Fibroblast of upper back skin (primary cell): ENCODE measurements around the gene ARFIP2.

ENCODE experiments used
- DNase-seq: peaks from one replicate; pipeline ENCODE4 v3.0.0-alpha.2; 2013

The ARFIP2 gene

DNA sequence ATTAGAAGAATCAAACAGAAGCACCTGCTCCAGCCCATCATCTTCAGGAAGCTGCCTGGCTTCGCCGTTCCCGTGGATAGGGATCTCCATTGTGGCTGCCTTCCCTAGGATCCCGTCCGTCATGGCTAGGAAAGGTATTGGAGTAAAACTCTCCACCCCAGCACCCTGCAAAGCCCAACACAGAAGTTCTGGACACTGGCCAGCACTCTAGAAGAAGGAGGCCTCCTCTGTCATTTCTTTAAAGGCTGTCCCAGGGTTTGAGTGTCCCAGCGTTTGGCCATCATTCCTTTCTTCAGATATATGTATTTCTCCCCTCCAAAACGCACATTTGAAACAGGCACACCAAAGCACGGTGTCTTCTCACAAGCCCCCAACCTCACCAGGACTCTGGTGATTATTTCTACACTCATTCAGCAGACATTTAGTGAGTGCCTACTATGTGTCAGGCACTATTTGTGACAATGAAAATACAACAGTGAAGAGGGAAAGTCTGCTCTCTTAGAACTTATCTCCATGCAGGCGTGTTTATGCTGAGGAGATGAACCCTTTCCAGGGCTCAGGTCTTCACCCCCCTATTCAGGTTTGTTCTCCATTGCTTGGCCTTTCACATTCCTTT lies 724 bp downstream of the ARFIP2 start:
- DNase-seq: peak; percentile 14

DNA sequence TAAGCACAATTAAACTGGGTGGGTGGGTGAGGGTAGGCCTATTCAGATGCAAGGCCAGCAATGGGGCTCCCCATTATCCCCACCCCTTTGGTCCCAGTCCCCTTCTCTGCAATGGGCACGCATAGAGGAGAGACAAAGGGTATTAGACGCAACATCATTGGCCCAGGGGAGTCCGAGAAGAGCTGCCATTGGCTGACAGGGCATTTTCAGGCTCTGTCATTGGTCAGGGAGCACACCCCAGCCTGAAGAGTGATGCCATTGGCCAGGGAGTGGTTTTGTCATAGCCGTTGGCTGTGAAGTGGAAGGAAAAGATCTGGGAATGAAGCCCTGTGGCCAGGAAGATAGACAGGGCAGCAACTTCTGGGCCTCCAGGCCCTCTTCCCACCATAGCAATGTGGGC lies 4.6 kb downstream of the ARFIP2 start:
- no peak for DNase-seq

- no peak for DNase-seq
Measured at GRCh38 chr11:6475936-6476335, 5.2 kb downstream of the ARFIP2 start.

- DNase-seq: no peak
Measured at GRCh38 chr11:6474806-6475500, 6.2 kb downstream of the ARFIP2 start.

DNA sequence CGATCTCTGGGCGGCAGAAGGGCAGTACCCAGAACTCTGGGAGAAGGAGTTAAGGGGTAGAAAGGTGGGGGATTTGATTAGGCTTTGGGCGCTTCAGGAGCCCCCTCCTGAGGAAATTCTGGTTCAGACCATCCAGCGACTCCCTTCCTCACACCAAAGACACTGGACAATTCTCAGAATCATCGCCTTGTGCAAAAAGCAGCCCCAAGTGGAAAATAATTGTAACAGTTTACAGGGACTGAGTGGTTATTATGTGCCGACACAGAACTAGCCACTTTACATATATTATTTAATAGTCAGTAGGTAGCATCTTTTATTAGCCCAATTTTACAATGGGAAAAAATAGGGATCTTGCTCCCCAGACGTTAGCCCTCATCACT lies 6.7 kb downstream of the ARFIP2 start:
- DNase-seq: no peak

DNA sequence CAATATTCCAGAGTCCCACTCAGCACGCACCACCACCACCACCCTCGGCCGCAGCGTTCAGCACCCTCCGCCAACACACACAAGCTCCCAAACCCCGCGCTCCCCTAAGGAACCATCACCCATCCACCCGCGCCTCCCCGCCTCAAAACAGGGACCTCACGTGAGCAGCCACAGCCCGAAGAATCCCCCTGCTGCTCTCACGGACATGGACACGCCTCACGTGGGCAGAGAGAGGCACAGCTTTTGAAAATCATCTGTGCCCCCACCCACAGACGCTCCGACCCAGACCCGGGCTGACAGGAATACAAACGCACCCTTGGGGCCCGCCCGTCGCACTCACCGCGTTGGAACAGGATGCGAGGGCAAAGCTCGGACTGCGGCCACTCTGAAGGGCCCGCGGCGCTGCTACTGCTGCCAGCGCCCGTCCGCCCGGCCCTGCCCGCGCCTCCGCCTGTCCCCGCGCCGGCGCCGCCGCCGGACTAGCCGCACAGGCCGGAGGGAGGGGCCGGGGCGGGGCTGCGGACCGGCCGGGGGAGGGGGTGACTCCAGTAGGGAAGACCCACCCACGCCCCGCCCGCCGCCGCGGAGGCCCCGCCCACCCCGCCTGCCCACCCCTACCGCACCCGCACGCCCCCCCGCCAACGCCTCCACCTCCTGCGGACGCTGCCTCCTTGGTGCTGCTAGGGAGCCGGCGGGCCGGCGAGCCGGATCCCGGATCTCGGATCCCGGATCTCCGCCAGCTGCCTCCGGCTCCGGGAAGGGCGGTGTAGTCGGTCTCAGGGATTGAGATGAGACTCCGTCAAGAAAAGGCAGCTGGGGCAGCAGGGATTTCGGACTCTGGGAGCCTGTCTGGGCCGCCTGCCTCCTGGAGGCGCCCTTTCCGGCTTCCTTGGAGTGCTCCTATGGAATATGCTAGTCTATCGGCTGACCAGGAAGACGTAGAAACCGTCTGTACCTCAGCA lies 7.4 kb downstream of the ARFIP2 start, which contains the start of gene TRIM3:
TRIM3 (minus strand) TSS at position 491 of the 962 bp plus-strand sequence. CDS start 8,246 bp downstream, outside the sequence.
- DNase-seq: peak; percentile 88

DNA sequence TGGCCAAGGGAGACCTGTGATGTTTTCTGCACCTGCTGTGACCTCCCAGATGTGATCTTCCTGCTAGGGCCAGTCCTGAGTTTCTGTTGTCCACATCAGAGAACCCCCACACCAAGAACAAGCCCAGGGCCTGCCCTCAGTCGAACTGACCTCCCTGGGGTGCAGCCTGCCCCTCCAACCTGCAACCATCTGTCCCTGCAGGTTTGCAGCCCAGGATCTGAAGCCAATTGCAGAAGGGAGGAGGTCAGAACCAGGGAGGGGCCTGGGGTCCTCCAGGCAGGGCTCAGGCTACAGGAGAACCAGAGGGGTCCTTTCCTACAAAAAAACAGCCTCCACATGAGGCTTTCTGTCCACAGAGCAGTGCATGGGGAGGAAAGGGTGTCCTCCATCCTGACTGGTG lies 8.2 kb downstream of the ARFIP2 start:
- no peak for DNase-seq

DNA sequence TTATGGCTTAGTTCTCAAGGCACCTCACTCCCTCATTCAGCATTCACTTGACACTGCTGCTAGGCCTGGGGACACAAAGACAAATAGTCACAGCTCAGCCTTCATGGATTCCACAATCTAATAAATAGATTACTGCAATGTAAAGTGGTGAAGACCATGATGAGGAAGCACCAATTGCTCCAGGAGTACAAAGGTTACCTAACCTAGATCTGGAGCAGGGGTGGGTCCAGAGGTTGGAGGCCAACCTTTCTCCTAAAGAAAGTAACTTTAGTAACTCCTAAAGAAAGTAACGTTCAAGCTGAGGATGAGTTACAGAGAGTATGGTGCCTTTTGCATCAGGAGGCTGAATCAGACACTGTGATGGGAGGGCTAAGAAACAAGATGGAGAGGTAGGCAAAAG lies 11.5 kb downstream of the ARFIP2 start:
- DNase-seq: no peak

GRCh38 chr11:6468712-6469495 lies 12.2 kb downstream of the ARFIP2 start:
- peak; percentile 82 for DNase-seq

GRCh38 chr11:6459099-6459450 lies 22.1 kb downstream of the ARFIP2 start:
- DNase-seq: no peak

DNA sequence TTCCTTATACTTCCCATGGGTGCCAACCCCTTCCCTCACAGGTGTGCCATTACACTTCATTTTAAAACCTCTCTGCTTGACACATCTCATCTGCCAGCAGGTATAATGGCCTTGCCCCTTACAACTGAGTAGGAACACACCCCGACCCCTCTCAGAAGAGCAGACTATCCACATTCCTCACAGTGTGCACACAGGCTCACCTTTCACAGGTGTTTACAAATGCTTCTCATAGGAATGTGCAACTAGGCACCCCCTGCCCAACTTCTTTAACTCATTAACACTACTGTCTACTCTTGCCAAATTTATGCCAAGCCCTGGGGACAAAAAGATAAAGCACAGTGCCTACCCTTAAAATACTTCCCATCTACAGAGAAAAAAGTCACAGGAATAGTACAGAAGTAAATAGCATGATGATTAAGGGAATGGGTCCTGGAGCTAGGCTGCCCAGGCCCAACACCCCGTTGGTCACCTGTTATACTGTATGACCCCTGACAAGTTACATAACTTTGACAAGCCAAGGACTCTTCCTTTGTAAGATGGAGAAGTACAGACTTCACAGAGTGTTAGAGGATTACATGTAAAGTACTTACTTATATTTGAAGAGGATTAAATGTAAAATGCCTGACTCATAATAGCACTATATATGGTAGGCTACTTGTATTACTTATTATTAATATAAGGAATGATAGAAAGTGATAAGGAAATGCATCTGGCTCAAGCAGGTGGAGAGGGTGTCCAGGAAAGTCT lies 22.6 kb downstream of the ARFIP2 start:
- no peak for DNase-seq

DNA sequence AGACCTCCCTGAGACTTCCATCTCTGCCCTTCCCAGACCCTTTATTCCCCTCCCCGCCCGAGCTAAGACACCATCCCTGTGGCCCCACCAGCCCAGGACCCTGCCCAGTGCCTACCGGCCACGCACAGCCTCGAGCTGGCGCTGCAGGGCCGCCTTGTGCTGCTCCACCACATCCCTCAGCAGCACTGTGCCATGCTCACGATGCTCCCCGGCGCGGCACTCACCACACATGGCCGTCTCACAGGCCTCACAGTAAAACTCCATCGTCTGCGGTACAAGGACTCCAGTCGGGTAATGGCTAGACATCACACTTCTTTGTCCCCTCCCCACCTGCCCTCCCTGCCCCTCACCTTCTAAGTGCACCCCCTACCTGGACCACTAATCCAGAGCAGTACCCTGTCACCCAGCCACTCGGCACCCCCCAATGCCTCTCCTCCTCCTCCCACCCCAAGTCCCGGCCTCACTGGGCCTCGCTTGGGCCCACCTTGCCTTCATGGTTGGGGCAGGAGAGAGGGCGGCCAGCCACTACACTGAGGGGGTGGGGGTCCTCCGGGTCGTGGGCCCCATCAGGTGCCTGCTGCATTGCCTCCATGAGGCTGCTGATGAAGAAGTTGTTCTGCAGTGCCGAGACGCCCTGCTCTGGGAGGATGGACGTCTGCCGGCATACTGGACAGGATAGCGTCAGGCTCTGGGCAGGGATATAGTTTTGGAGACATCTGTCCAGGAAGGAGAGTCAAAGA lies 23.4 kb downstream of the ARFIP2 start:
- DNase-seq: no peak

GRCh38 chr11:6456361-6457073 lies 24.6 kb downstream of the ARFIP2 start:
- no peak for DNase-seq

DNA sequence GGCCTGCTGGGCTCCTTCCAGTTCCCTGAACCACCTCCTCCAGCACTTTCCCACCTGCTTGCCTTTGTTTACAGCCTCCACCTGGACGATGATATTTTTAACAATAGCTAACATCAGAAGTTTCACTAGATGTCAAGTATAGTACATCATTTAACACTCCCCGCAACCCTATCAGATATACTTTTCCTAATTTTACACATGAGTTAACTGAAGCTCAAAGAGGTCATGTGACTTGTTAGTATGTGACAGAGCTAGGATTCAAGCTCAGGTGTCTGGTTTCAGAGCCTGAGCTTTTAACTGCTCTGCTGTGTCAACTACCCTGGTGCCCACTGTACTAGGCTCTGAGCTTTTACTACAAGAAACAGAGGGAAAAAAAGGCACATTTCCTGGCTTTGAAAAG lies 26.1 kb downstream of the ARFIP2 start:
- DNase-seq: no peak

GRCh38 chr11:6453152-6453551 lies 28.0 kb downstream of the ARFIP2 start:
- DNase-seq: no peak

- peak; percentile 39 for DNase-seq
Measured at GRCh38 chr11:6452219-6452618, 28.9 kb downstream of the ARFIP2 start.

DNA sequence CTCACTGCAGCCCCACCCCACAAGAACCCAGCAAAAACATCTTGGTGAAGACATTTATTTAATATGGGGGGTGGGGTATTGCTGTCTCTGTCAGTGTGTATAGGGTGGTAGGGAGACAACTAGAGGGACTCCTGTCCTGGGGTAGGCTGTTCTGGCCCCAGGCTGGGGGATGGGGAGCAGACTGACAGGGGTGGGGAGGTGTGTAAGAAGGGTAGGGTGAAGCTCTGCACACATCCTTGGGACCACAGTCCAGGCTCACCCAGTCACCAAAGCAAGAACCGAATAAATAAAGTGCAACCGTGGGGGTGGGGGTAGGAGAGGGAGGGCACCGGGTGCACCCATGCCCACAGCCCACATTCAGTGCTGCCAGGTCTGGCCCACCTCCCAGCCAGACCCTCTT lies 32.6 kb downstream of the ARFIP2 start:
- DNase-seq: no peak

DNA sequence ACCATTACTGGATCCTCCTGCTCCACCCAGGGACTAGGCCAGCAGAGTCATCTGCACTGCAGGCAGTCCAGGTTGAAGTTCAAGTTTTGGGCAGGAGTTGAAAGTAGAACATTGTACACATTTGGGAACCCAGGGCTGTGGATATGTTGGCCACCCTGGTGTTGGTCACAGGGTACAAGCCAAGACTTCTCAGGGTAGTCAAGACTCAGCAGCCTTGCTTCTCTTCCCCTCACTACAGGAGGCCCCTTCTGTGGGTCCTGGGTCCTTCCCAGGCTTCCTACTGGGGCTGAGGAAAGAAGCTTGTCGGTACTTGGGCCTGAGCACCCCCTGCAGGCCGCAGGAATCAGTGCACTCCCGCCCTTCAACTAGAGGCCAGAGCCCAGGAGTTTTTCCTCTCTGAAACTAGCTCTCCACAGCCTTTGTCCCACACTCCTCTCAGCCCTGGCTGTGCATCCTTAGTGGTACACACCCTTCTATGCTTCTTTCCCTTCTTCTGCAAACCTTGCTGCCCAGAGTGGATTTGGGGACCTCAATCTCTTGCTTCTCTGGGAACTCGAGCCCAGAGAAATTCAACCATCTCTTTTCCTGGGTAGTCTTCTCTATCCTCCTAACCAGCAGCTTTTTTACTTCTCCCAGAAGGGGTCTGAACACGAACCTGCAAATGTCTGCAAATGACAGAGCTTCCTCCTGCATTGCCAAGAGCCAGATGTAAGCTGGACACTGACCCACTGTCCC lies 37.7 kb downstream of the ARFIP2 start:
- DNase-seq: peak; percentile 46

DNA sequence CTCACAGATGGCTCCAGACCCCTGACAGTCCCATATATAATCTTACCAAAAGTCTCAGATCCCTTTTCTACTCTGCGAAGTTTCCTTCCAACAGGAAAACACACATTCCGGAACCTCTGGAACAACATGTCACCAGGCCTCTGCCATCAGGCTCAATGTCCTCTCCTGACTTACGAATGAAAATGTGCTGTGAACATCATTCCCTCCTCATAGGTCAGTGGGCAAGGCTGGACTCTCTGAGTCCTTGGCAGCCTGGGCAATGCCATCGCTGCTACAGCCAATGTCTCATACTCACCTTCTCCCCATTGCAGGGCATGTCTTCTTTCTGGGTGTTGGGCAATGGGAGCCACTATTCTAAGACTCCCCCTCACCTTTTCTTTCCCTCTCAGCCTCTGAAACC lies 38.7 kb downstream of the ARFIP2 start:
- no peak for DNase-seq

GRCh38 chr11:6440906-6441358 lies 40.2 kb downstream of the ARFIP2 start, which contains the start of gene HPX:
Gene HPX (minus strand): TSS chr11:6440987. CDS start chr11:6440963, 24 bp downstream.
- DNase-seq: no peak
